SK-N-MC (cell line): ENCODE results near the gene HACD3.

Experiments
- EZH2 ChIP-seq: fragments of 200-600 bp; sonication (generic); IDR thresholded peaks from one replicate; pipeline ENCODE4 v1.6.1; 2017; ENCODE audit warnings: antibody characterized with exemption
- POLR2AphosphoS5 ChIP-seq: IDR thresholded peaks from 2 replicates; pipeline ENCODE4 v1.6.1; 2012; ENCODE audit warnings: mild to moderate bottlenecking, low read depth, low read length, borderline replicate concordance

DNA sequence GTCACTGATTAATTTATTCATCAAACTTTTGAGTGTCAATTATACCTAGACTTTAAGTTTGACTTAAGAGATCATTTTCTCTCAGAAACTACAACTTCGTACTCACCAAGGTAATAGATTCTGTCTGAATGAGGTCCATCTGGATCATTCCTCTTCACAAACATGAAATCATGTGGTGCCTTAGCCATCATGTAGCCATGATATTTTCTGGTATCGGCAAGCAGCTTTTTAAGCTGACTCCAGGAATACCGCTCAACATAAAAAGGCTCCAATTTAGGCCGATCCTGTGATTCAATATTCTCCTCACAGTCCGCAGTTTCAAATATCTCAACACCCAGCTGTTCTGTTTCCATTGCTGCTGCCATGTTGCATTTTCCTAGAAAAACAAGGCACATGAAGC is 18.1 kb upstream of the HACD3 start:
- TF ChIP-seq POLR2AphosphoS5: no peak
- no peak for TF ChIP-seq EZH2
